AG04450 (cell line): Measurements from ENCODE around the gene GDI1. TPM values are rescaled to one million over a fixed set of nuclear protein-coding genes. Genes with fewer than 3 reads are reported as not detected.

Source experiments
- CTCF ChIA-PET: fragments of 300-600, 350-600 bp; formaldehyde crosslinking; extraction: SDS; loops from one replicate; lab custom pipeline; 2022; ENCODE audit warnings: antibody characterized with exemption, inconsistent platforms; lab: Charles Lee
- POLR2A ChIA-PET: fragments of 350-600 bp; formaldehyde crosslinking; extraction: SDS; loops from one replicate; lab custom pipeline; 2021; ENCODE audit warnings: antibody characterized with exemption, inconsistent platforms; lab: Yijun Ruan, JAX
- DNase-seq: peaks from one replicate; pipeline ENCODE4 v3.0.0-alpha.2; 2011; ENCODE audit warnings: low read depth, low spot score
- H3K27ac ChIP-seq: one replicate; pipeline ENCODE4 v1.5.1; 2012; ENCODE audit warnings: low read depth, low read length, control low read depth
- H3K27me3 ChIP-seq: one replicate; pipeline ENCODE4 v1.6.0; 2012; ENCODE audit warnings: low read length; ENCODE audit not compliant: control insufficient read depth, insufficient read depth
- H3K4me3 ChIP-seq: 2 replicates; pipeline ENCODE4 v1.5.1; 2011; ENCODE audit warnings: mild to moderate bottlenecking, low read depth, low read length, control low read depth
- H3K9me3 ChIP-seq: 2 replicates; pipeline ENCODE4 v1.5.1; 2012; ENCODE audit warnings: low read length; ENCODE audit not compliant: control insufficient read depth, insufficient read depth
- CTCF ChIP-seq: IDR thresholded peaks from 2 replicates; pipeline ENCODE4 v1.5.1; 2011; ENCODE audit warnings: low read depth, low read length, control low read depth, inconsistent platforms
- polyA plus RNA-seq: library from polyadenylated mRNA; depleted of rRNA; stranded (reverse); fragments of >200 nt; gene quantifications from 2 replicates; pipeline ENCODE4 v1.2.3, GENCODE V29; 2011

GDI1 gene
- polyA plus RNA-seq, 1 experiment = 154 TPM

GRCh38 chrX:154458954-154459778 lies 22.2 kb downstream of the GDI1 start:
- Histone ChIP-seq H3K27me3 (no peaks in the 10 kb centered on the region), H3K9me3 (no peaks in the 10 kb centered on the region), H3K4me3 (peak overlapping the region; percentile 75), H3K27ac (no peak overlapping the region)
- no peak for DNase-seq
- ChIA-PET CTCF (interaction anchor here (0.7 kb wide), 1 partner anchor 16 kb away, joined by 3 read pairs; no protein-coding TSS in a partner anchor), POLR2A (interaction anchor here (1.0 to 1.5 kb wide), 5 partner anchors 28 to 50 kb away, joined by 3 to 6 read pairs (median 4); partner anchors contain the start of genes SLC10A3 and TAFAZZIN)
- no peak for TF ChIP-seq CTCF

GRCh38 chrX:154459832-154460231 lies 22.9 kb downstream of the GDI1 start:
- no peak overlapping the region for H3K27ac ChIP-seq
- no peak for TF ChIP-seq CTCF
- ChIA-PET CTCF (interaction anchor here (0.7 kb wide), 1 partner anchor 15 kb away, joined by 3 read pairs; no protein-coding TSS in a partner anchor), POLR2A (interaction anchor here (1.0 to 1.1 kb wide), 2 partner anchors 32 to 50 kb away, joined by 3 to 5 read pairs; no protein-coding TSS in a partner anchor)
- DNase-seq = no peak
- no peaks in the 10 kb centered on the region for H3K9me3 ChIP-seq
- H3K4me3 ChIP-seq = peak overlapping the region; percentile 75
- no peaks in the 10 kb centered on the region for H3K27me3 ChIP-seq

- TF ChIP-seq CTCF = no peak
- peak overlapping the region; percentile 75 for H3K4me3 ChIP-seq
- H3K27ac ChIP-seq = no peak overlapping the region
- DNase-seq = no peak
- CTCF ChIA-PET = no interaction called here
- POLR2A ChIA-PET = no interaction called here
- H3K27me3 ChIP-seq = no peaks in the 10 kb centered on the region
- no peaks in the 10 kb centered on the region for H3K9me3 ChIP-seq
These were observed 23.4 kb downstream of the GDI1 start for GRCh38 chrX:154460326-154460725.

- Histone ChIP-seq H3K27me3 (no peaks in the 10 kb centered on the region), H3K27ac (no peak overlapping the region), H3K4me3 (no peak overlapping the region), H3K9me3 (no peaks in the 10 kb centered on the region)
- ChIA-PET CTCF (no interaction called here), POLR2A (no interaction called here)
- no peak for DNase-seq
- TF ChIP-seq CTCF = no peak
These were observed 25.4 kb downstream of the GDI1 start for GRCh38 chrX:154462396-154462795.
